KBM-7 (cell line): ENCODE measurements around the gene DCAF8L2.
"Not testable (repeated sequence)": the region's sequence is repeated elsewhere in the genome, so short reads cannot be mapped to it uniquely, and the experiment has no call there.

Experiments
- DNase-seq: peaks from one replicate; pipeline ENCODE4 v3.0.0-alpha.2; 2015
- in situ Hi-C: fragments of 300-500 bp; cut with MboI; formaldehyde crosslinking; loops from 2 replicates; pipeline ENCODE4 v1.14.3; 2020; ENCODE audit warnings: low sequenced_read_pairs, low pct_unique_long_range_greater_than_20kb, mixed read lengths

DCAF8L2 gene

GRCh38 chrX:27590044-27590443, at the start of gene DCAF8L2:
Gene DCAF8L2 (plus strand): TSS chrX:27590344. CDS start chrX:27746896, 156,552 bp downstream.
- DNase-seq = no peak
- in situ Hi-C loops = no loop called here

- DNase-seq, in situ Hi-C loops: not testable (repeated sequence)
These were observed 49.0 kb upstream of the DCAF8L2 start for GRCh38 chrX:27541161-27541560.

DNA sequence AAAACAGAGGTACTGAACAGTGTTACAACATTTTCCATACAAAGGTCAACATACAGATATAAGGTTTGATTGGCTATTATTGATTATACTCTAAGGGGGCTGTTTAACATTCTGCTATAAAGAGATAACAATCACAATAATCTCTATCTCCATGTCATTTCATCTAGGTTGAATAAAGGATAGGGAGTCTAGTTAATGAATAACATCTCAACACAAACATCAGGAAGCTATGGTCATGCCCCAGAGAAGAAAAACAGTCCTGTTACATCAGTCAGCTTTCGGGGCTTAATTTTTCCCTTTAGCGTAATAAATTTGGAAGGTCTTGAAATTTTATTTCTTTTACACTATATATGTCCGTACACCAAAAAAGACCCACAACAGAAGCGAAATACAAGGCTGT, 41.5 kb upstream of the DCAF8L2 start:
- in situ Hi-C loops = no loop called here
- DNase-seq = no peak

- no peak for DNase-seq
- in situ Hi-C loops = no loop called here
These were observed 40.5 kb upstream of the DCAF8L2 start for GRCh38 chrX:27549688-27550087.

DNA sequence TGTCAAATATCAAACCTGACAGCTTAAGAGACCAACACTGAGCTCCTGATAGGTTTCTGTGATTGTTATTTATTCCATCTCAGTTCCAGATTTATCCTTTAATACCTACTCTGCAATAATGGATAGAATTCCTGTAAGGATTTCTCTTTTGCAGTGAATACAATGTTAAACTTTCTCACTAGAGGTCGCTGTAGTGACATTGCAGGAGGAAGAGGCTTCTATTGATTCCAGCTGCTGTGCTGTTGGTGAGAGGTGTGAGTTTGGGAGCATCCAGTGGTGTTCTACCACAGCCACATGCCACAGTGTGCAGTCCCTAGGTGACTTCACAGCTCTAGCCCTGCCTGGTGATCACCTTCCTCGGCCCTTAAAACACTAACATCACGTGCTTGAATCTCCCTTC, 34.6 kb upstream of the DCAF8L2 start:
- in situ Hi-C loops = no loop called here
- peak; percentile 45 for DNase-seq

DNA sequence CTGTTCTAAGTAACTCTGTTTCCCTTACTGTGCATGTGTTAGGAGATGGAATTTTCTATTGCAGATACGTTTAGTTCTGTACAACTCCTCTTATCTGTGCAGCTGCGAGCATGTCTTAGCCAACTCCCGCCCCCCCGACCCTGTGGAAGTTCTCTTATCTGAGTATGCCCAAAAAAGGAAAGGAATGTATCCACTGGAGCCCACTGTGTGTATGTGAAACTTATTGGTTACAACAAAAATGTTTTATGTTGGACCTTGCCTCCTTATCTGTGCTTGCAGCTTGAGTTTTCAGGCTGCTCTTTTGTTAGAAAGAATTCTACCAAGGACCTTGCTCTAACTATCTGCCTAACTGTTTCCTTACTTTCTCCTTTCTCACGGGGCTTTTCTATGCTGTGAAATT, 24.2 kb upstream of the DCAF8L2 start:
- DNase-seq = no peak
- in situ Hi-C loops = no loop called here

DNA sequence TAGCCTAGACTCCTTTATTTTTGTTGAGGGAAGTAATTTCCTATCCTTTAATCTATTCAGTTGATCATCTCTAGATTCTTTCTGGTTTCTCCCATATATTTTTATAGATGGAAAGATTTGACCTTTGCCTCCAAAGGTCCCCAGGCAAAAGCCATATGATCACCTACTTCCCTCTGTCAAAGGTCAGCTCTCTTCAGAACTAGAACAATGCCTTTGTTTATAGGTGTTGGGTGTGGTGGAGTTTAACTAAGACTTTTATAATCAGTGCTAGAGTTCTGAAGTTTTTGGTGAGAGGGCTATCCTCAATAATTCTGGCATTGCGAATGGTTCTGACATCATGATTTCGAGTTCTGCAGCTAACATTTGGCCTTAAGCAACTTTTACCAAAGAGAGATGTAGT, 19.0 kb upstream of the DCAF8L2 start:
- no peak for DNase-seq
- in situ Hi-C loops = no loop called here

DNA sequence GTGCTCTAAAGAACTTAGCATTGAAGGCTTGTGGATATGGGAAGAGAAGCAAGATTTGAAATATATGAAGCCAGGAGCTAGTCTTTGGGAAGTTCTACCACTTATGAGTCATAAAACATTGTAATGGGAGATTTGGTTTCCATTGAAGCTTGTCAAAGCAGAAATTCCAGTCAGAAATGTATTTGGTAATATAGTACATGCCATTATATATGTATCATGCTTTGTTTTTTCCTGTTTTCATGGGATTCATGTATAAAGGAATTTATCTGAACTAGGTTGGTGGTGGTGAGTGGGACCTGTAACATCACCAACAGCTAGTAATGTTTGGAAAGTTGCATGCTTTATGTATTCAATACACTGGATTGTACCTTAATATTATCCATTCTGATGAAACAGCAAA, 14.6 kb upstream of the DCAF8L2 start:
- in situ Hi-C loops = no loop called here

GRCh38 chrX:27583976-27584375, 6.2 kb upstream of the DCAF8L2 start:
- in situ Hi-C loops = no loop called here
- no peak for DNase-seq

More for the DNA sequence above, 14.6 kb upstream of the DCAF8L2 start:
- no peak for DNase-seq

GRCh38 chrX:27591938-27592337, 1.8 kb downstream of the DCAF8L2 start:
- DNase-seq = no peak
- in situ Hi-C loops = no loop called here

DNA sequence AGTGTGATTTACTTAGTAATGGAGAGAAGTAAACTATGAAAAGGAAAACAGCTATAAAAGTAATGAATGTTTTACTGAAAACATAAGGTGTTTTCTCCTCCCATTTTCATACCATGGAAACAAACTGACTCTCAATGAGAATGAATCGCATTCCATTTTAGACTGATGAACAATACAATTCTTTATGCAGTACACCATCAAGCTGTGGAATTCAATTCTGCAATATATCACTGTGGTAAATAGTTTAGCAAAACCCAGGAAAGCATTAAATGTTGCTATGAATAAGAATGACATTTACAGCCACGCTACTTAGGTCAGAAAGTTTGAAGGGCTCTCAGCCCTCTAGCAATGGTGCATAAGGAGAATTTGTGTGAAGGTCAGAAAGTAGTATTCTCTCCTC, 7.4 kb downstream of the DCAF8L2 start:
- in situ Hi-C loops = no loop called here
- DNase-seq = no peak

DNA sequence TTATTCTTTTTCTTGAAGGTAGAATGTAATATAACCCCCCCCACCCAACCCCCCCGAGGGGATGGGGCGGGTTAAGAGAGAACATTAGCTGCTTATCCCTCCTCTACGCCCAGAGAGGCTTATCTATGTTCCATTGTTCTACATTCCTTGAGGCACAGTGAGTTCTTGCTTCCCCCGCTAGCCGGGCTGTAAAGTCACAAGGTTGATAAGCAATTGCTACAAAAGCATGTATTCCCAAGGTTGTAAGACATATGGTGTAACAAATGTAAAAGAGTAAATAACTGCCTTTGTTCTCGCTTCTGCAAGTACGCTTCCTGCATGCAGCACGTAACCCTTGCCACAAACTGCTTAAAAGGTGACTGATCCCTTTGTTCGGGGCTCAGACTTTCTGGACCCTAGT, 8.2 kb downstream of the DCAF8L2 start:
- in situ Hi-C loops = no loop called here
- DNase-seq = no peak

DNA sequence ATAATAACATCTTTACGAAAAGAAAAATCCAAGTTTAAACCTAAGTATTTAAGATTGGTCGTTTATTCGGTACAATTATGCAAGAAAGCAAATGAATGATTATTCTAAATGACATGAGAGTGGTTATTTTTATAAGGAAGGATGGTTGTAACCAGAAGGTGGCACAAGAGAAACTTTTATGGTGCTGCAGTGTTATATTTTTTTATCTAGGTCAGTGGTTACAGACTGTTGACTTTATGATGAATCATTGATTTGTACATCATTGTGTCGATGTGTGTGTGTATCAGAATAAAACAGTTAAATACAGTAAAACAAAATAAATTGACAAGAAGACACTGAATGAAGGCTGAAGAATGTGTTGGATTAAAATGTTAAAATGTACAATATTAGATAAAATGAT, 9.8 kb downstream of the DCAF8L2 start:
- in situ Hi-C loops = no loop called here
- peak; percentile 3 for DNase-seq

- DNase-seq = no peak
- in situ Hi-C loops = no loop called here
These were observed 10.5 kb downstream of the DCAF8L2 start for GRCh38 chrX:27600686-27601085.

DNA sequence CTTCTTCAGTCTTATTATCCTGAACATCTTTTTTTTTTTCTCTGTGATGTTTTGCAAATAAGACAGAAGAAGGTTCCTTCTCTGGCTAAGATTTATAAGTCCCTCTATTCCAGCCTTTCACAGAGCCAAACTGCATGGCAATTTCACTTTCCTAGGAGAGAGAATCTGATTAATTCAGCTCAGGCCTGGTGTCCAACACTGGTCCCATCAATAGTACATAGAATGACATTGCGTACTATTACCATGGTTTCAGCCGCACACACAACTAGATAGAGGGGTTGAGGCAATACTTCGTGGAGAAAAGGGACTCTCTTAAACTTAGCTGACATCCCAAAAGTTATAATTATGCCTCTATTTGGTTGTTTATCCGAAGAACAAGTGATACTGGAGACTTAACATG, 18.5 kb downstream of the DCAF8L2 start:
- no peak for DNase-seq
- in situ Hi-C loops = no loop called here

DNA sequence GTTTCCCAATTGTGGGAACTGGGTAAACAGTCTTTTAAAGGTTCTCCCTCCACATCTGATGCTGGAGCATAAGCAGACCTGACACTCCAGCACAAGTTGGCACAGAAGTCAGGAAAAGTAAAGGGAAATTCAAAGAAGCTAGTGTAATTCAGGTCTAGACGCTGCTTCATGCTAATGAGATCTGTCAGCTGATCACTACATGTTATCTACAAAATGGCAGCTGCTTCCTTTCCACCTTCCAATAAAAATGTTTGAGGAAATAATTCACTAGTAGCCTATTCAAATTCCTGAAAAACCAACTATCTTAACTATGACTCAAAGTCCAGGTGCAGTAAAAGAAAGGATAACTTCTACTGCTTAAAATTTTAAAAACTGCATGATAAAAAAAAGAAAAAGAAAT, 29.3 kb downstream of the DCAF8L2 start:
- in situ Hi-C loops = no loop called here
- no peak for DNase-seq

- in situ Hi-C loops = no loop called here
- DNase-seq = peak; percentile 17
These were observed 29.8 kb downstream of the DCAF8L2 start for GRCh38 chrX:27619975-27620374.

- in situ Hi-C loops = no loop called here
- no peak for DNase-seq
These were observed 32.7 kb downstream of the DCAF8L2 start for GRCh38 chrX:27622883-27623282.

GRCh38 chrX:27626066-27626465, 35.9 kb downstream of the DCAF8L2 start:
- in situ Hi-C loops = no loop called here
- no peak for DNase-seq

GRCh38 chrX:27633328-27633727, 43.2 kb downstream of the DCAF8L2 start:
- no peak for DNase-seq
- in situ Hi-C loops = no loop called here

GRCh38 chrX:27656581-27656980, 66.4 kb downstream of the DCAF8L2 start:
- in situ Hi-C loops = no loop called here
- no peak for DNase-seq

GRCh38 chrX:27660878-27661277, 70.7 kb downstream of the DCAF8L2 start:
- in situ Hi-C loops = no loop called here
- no peak for DNase-seq
